ENCODE data around the gene PTPN22. TPM values are rescaled to one million over a fixed set of nuclear protein-coding genes. Genes with fewer than 3 reads are reported as not detected.
A peak's percentile ranks its signal among the peaks of the same experiment; 100 is the strongest.
"Not testable (repeated sequence)": the region's sequence is repeated elsewhere in the genome, so short reads cannot be mapped to it uniquely, and the experiment has no call there.

PTPN22 gene
- total RNA-seq, 1 experiment from 2014 or later, result not detected

DNA sequence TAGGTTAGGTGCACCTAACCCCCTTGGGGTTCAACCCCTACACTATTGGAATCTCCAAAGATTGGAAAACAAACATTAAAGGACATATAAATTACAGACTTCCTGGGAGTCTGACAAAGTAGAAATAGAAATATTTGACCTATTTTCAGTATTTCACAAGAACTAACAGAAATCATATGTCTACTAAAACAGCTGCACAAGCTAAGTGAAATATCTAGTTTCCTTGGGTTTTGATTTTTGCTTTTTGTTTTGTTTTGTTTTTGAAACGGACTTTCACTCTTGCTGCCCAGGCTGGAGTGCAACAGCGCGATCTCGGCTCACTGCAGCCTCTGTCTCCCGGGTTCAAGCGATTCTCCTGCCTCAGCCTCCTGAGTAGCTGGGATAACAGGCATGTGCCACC, 18.8 kb downstream of the PTPN22 start:
- not testable (repeated sequence) for DNase-seq (ENCODE audit: low spot score)

DNA sequence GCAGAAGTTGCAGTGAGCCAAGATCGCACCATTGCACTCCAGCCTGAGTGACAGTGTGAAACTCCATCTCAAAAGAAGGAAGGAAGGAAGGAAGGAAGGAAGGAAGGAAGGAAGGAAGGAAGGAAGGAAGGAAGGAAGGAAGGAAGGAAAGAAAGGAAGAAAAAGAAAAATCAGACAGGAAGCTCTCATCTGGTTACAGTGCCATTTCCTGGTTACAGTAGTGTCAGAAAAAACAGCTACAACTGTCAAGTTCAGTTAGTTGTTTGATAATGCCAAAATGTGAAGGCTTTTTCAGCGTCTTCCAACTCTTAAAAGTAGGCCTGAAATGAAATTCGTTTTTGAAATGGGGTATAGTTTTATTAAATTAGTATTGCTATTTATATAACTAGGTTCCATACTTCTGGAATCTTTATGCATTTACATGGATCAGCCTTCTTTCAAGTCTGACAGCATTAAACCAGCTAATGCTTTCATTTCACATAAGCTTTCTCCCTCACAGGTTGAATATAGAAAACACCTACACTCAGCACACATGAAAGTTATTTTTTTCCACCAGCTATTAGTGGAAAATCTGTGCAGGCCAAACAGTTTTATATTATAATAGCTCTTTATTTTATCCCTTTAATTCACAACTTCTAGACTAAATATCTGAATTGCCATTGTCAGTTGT, 21.2 kb downstream of the PTPN22 start:
- DNase-seq (ENCODE audit: low spot score), result no peak

DNA sequence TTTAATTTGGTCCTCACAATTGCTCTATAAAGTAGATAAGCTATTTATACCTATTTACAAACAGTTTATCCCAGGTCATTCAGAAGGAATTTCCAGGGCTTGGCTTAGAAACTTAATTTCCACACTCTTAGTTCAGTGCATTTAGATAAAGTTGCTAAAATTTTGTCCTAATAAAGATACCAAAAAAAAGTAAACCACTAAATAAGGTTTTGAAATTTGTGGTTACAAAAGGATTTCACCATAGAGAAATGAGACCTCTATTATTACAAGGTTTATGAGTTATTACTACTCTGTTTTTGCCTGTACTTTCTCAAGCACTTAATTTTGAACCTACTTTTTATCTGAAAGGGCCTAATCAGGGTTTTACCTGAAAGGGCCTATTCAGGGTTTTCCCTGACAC, 22.4 kb downstream of the PTPN22 start:
- no peak for DNase-seq (ENCODE audit: low spot score)

DNA sequence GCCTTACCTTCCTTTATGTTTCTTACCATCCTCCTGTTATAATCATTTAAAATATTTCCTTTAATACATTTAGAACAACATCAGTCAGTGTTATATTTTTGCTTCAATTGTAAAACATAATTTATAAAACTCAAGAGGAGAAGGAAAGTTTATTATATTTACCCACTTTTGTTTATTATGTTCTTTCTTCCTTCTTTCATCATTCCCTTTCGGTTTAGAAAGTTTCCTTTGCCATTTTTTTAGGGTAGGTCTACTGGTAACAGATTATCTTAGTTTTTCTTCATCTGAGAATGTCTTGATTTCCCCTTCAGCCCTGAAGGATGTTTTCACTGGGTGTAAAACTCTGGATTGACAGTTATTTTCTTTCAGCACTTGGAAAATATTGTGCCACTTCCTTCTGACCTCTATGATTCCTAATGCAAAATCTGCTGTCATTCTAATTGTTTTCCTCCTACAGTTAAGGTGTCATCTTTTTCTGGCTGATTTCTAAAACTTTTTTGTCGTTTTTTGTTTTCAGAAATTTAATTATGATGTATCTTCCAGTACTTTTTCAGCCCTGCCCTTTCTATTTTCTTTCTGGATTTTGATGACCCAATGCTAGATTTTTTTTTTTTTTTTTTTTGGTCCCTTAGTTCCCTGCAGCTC, 25.0 kb downstream of the PTPN22 start:
- no peak for DNase-seq (ENCODE audit: low spot score)

DNA sequence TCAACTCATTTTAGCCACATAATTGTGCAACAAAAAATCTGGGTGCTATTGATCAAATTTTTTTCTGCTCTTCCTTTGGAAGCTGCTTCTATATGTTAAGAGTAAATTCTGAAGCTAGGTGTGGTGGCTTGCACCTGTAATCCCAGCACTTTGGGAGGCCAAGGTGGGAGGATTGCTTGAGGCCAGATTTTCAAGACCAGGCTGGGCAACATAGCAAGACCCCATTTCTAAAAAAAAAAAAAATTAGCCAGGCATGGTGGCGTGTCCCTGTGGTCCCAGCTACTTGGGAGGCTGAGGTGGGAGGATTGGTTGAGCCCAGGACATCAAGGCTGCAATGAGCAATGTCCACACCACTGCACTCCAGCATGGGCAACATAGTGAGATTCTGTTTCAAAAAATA, 35.0 kb downstream of the PTPN22 start:
- DNase-seq (ENCODE audit: low spot score), result no peak

- DNase-seq (ENCODE audit: low spot score), result peak; percentile 85
Observed at GRCh38 chr1:113835686-113836290, 35.7 kb downstream of the PTPN22 start.

- no peak for DNase-seq (ENCODE audit: low spot score)
Observed at GRCh38 chr1:113834716-113835115, 36.8 kb downstream of the PTPN22 start.

- no peak for DNase-seq (ENCODE audit: low spot score)
Observed at GRCh38 chr1:113830039-113830438, 41.5 kb downstream of the PTPN22 start.

GRCh38 chr1:113821916-113822315, 49.6 kb downstream of the PTPN22 start:
- no peak for DNase-seq (ENCODE audit: low spot score)

- DNase-seq (ENCODE audit: low spot score), result peak; percentile 7
Observed at GRCh38 chr1:113818578-113818977, 52.9 kb downstream of the PTPN22 start.

DNA sequence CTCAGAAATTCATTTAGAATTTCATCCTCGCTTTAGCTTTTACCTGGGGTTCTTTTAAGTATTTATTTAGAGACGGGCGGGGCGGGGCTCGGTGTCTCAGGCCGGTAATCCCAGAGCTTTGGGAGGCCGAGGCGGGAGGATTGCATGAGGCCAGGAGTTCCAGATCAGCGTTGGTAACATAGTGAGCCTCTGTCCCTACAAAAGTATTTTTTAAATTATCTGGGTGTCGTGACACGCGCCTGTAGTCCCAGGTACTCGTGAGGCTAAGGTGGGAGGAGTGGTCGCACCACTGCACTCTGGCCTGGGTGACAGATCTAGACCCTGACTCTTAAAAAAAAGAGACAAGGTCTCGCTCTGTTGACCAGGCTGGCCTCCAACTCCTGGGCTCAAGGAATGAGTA, 58.3 kb downstream of the PTPN22 start:
- DNase-seq (ENCODE audit: low spot score), result no peak

DNA sequence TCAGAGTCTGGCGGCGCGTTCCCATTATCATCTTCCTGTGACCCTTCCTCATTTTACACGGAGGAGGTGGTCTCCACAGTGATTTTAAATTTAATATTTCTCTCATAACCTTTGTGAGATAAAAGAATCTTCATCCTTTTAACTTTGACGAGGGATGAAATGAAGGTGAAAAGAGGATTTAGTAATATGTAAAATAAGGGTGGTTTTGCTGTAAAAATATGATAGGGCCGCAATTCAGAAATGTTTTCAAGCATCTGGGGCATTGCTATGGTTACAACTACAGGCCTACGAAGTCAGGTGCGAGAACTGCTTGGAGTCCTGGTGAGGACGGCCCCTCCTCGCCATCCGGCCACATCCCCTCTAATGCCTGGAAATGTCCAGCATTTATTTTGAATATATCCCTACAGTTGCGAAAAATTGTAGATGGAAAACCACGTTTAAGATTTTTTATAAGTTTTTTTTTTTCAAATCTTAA, 58.8 kb downstream of the PTPN22 start:
- DNase-seq (ENCODE audit: low spot score), result no peak

- DNase-seq (ENCODE audit: low spot score), result peak; percentile 98
Observed at GRCh38 chr1:113811888-113812660, 59.4 kb downstream of the PTPN22 start, which contains the start of gene RSBN1. RSBN1 (minus strand) TSS chr1:113812476; CDS start chr1:113812412, 64 bp downstream.

DNA sequence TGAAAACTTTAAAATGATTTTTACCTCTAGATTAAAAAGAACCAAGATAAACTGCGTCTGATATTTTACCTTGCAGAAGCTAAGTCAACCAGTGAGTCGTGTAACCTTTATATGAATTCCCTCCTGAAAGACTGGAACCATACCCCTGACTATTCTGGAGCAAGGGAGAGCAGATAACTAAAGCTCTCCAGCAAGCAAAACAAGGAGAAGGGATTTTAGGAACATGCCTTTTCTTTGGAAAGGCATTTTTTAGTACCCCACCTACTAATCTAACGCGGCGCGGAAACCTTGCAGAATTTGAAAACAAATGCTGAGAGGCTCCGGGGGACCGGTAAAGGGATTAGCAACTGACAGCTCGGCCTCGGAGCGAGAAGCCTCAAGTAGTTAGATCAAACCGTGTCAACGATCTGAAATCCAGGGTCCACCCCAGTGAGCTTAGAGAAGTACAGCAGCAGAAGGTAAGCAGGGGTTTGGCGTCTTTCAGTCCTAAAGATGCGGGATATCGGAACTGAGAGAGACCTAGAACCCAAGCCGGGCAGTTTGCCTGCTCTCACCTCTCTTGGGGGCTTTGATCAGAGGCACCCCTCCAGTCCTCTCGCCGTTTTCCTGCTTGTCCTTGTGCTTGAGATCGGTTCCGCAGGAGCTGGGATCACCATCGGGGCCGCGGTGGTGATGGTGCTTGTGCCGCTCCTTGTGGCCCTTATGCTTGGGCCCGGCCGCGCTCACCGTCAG, 60.2 kb downstream of the PTPN22 start:
- DNase-seq (ENCODE audit: low spot score), result peak; percentile 62

GRCh38 chr1:113809670-113810602, 61.6 kb downstream of the PTPN22 start:
- DNase-seq (ENCODE audit: low spot score), result peak; percentile 36

DNA sequence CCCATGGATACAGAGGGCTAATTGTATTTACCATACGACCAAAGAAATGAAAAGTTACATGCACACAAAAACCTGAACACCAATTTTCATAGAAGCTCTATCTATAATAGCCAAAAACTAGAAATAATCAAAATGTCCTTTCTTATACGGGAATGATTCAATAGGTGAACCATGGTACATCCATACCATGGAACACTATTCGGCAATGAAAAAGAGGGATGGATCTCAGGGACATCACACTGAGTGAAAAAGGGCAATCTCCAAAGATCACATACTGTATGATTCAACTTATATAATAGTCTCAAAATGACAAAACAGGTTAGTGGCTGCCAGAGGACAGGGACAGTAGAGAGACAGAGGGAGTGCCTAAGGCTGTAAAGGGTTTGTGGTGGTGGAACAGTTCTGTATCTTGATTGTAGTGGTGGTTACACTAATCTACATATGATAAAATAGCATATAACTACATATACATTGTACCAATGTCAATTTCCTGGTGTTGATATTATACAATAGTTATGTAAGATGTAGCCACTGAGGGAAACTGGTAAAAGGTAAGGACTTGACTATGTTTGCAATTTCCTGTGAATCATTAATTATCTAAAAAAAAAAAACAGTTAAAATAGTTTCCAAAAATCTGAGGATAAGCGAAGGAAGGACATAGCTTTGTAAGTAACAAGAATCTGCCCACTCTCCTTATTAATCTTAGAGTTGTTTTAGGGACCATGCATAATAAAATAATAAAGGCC, 62.9 kb downstream of the PTPN22 start:
- no peak for DNase-seq (ENCODE audit: low spot score)

- DNase-seq (ENCODE audit: low spot score), result no peak
Observed at GRCh38 chr1:113805639-113806038, 65.9 kb downstream of the PTPN22 start.

DNA sequence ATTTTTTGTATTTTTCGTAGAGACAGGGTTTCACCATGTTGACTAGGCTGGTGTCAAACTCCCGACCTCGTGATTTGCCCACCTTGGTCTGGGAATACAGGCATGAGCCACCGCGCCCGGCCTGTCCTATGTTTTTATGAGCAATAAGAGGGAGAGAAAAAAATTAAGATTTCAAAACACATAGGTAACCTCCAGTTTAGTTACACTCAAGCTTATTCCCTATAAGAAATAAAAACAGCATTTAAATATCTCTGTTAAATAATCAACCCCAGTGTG, 66.3 kb downstream of the PTPN22 start:
- no peak for DNase-seq (ENCODE audit: low spot score)

DNA sequence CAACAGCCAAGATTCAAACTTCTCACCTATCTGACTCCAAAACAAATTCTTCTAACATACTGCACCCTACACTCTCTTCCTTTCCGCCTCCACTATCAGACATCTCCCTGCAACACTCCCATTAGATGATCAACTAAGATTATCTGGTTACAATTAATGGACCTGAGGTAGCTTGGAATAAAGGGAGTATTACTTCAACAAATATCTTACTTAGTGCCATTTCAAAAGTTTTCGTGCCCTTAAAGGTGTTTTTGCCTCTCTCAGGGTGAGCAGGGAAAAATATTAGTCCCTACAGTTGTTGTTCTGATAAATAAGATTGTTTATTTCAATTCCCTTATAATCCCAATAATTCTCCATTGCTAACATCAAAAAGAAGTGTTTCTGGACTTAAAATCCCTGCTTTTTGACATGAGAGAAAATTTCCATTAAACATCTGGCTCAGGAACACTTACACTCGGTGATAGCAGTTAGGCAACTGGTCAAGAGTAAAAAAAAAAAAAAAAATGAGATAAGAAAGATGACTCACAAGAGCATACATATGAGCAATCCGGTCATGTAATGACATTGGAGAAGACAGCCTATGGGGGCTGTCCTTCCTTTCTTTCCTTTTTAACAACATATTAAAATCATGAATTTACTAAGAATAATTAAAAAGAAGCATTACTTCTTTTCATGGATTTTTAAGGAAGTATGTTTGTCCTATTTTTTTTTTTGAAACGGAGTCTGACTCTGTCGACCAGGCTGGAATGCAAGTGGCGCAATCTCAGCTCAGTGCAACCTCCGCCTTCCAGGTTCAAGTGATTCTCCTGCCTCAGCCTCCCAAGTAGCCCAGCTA, 66.9 kb downstream of the PTPN22 start:
- DNase-seq (ENCODE audit: low spot score), result peak; percentile 25
